HEK293 (cell line): Measurements from ENCODE around the gene TRABD2A.

Experiments used
- CTCF ChIA-PET: fragments of 350-600 bp; formaldehyde crosslinking; extraction: SDS; loops from one replicate; lab custom pipeline; 2021; ENCODE audit warnings: antibody characterized with exemption; lab: Yijun Ruan, JAX
- POLR2A ChIA-PET: fragments of 300-600 bp; formaldehyde crosslinking; extraction: SDS; loops from one replicate; lab custom pipeline; 2020; ENCODE audit warnings: antibody characterized with exemption, inconsistent platforms; lab: Yijun Ruan, JAX
- H3K27ac ChIP-seq: fragments of 200-500 bp; sonication (Bioruptor generic); 2 replicates; pipeline ENCODE4 v1.5.1; 2014; ENCODE audit warnings: low read depth, low read length, control low read depth, inconsistent platforms; ENCODE audit errors: extremely low read depth
- H3K36me3 ChIP-seq, 2 experiments: fragments of 200-500 bp in 1 of 2; sonication (Bioruptor generic) in 1 of 2; 1 replicate in 1 of 2; 2 replicates in 1 of 2; pipeline ENCODE4 v1.5.1; 2014 to 2017; ENCODE audit warnings: inconsistent platforms in 2 of 2, low read length in 2 of 2; ENCODE audit not compliant: control insufficient read depth in 2 of 2, insufficient read depth in 1 of 2
- H3K4me1 ChIP-seq: fragments of 200-500 bp; sonication (Bioruptor generic); 2 replicates; pipeline ENCODE4 v1.5.1; 2014; ENCODE audit warnings: mild to moderate bottlenecking, low read length, inconsistent platforms; ENCODE audit not compliant: control insufficient read depth, insufficient read depth
- H3K4me3 ChIP-seq: 2 replicates; pipeline ENCODE4 v1.5.1; 2011; ENCODE audit warnings: low read depth, mild to moderate bottlenecking, control low read depth, low read length, moderate library complexity
- H3K9me3 ChIP-seq: fragments of 200-500 bp; sonication (Bioruptor generic); 2 replicates; pipeline ENCODE4 v1.5.1; 2014; ENCODE audit warnings: low read depth, low read length, inconsistent platforms; ENCODE audit not compliant: control insufficient read depth, insufficient read depth
- GLIS1 ChIP-seq: fragments of 450-650 bp; formaldehyde crosslinking; IDR thresholded peaks from 2 replicates; pipeline ENCODE4 v1.5.1; 2016; ENCODE audit warnings: missing biosample characterization, missing genetic modification characterization
- KLF1 ChIP-seq: fragments of 450-650 bp; formaldehyde crosslinking; IDR thresholded peaks from 2 replicates; pipeline ENCODE4 v1.5.1; 2016; ENCODE audit warnings: missing biosample characterization, missing genetic modification characterization
- KLF16 ChIP-seq: fragments of 450-650 bp; formaldehyde crosslinking; IDR thresholded peaks from 2 replicates; pipeline ENCODE4 v1.5.1; 2017; ENCODE audit warnings: missing biosample characterization, missing genetic modification characterization
- KLF7 ChIP-seq: fragments of 450-650 bp; formaldehyde crosslinking; IDR thresholded peaks from 2 replicates; pipeline ENCODE4 v1.5.1; 2016; ENCODE audit warnings: missing biosample characterization, missing genetic modification characterization, borderline replicate concordance
- TCF7L2 ChIP-seq: IDR thresholded peaks from 2 replicates; pipeline ENCODE4 v1.6.1; 2011; ENCODE audit warnings: low read depth, mild to moderate bottlenecking, inconsistent platforms, low read length, moderate library complexity, borderline replicate concordance
- ZBTB20 ChIP-seq: fragments of 450-650 bp; formaldehyde crosslinking; IDR thresholded peaks from 2 replicates; pipeline ENCODE4 v1.5.1; 2016; ENCODE audit warnings: missing biosample characterization, missing genetic modification characterization
- ZBTB48 ChIP-seq: fragments of 450-650 bp; formaldehyde crosslinking; IDR thresholded peaks from 2 replicates; pipeline ENCODE4 v1.5.1; 2016; ENCODE audit warnings: missing biosample characterization, missing genetic modification characterization
- ZNF202 ChIP-seq: fragments of 450-650 bp; formaldehyde crosslinking; IDR thresholded peaks from 2 replicates; pipeline ENCODE4 v1.5.1; 2016; ENCODE audit warnings: missing biosample characterization, missing genetic modification characterization, borderline replicate concordance
- ZNF221 ChIP-seq: fragments of 450-650 bp; formaldehyde crosslinking; IDR thresholded peaks from 2 replicates; pipeline ENCODE4 v1.5.1; 2017; ENCODE audit warnings: missing biosample characterization, missing genetic modification characterization, borderline replicate concordance
- ZNF530 ChIP-seq: fragments of 450-650 bp; formaldehyde crosslinking; IDR thresholded peaks from 2 replicates; pipeline ENCODE4 v1.5.1; 2016; ENCODE audit warnings: low read depth, missing biosample characterization, missing genetic modification characterization
- ZNF621 ChIP-seq: fragments of 450-650 bp; formaldehyde crosslinking; IDR thresholded peaks from 2 replicates; pipeline ENCODE4 v1.5.1; 2017; ENCODE audit warnings: missing biosample characterization, missing genetic modification characterization
- ZNF624 ChIP-seq: fragments of 450-650 bp; formaldehyde crosslinking; IDR thresholded peaks from 2 replicates; pipeline ENCODE4 v1.5.1; 2017; ENCODE audit warnings: missing biosample characterization, missing genetic modification characterization
- ZNF629 ChIP-seq: fragments of 450-650 bp; formaldehyde crosslinking; IDR thresholded peaks from 2 replicates; pipeline ENCODE4 v1.5.1; 2017; ENCODE audit warnings: missing biosample characterization, missing genetic modification characterization
- ZNF792 ChIP-seq: fragments of 450-650 bp; formaldehyde crosslinking; IDR thresholded peaks from 2 replicates; pipeline ENCODE4 v1.5.1; 2016; ENCODE audit warnings: missing biosample characterization, missing genetic modification characterization
- ZXDB ChIP-seq: fragments of 450-650 bp; formaldehyde crosslinking; IDR thresholded peaks from 2 replicates; pipeline ENCODE4 v1.5.1; 2016; ENCODE audit warnings: missing biosample characterization, missing genetic modification characterization
- TF ChIP-seq, protein P1 (sequence below): fragments of 450-650 bp; formaldehyde crosslinking; IDR thresholded peaks from 2 replicates; pipeline ENCODE4 v1.5.1; 2016; ENCODE audit warnings: missing biosample characterization, missing genetic modification characterization
- TF ChIP-seq, protein P2 (sequence below): fragments of 450-650 bp; formaldehyde crosslinking; IDR thresholded peaks from 2 replicates; pipeline ENCODE4 v1.5.1; 2017; ENCODE audit warnings: missing biosample characterization, missing genetic modification characterization
- TF ChIP-seq, protein P3 (sequence below): fragments of 450-650 bp; formaldehyde crosslinking; IDR thresholded peaks from 2 replicates; pipeline ENCODE4; 2016; ENCODE audit warnings: missing biosample characterization, missing genetic modification characterization
- TF ChIP-seq, protein P4 (sequence below): fragments of 450-650 bp; formaldehyde crosslinking; IDR thresholded peaks from 2 replicates; pipeline ENCODE4 v1.5.1; 2016; ENCODE audit warnings: missing biosample characterization, missing genetic modification characterization, low read depth
- TF ChIP-seq, protein P5 (sequence below): fragments of 450-650 bp; formaldehyde crosslinking; IDR thresholded peaks from 2 replicates; pipeline ENCODE4 v1.5.1; 2016; ENCODE audit warnings: missing biosample characterization, missing genetic modification characterization

TRABD2A gene

DNA sequence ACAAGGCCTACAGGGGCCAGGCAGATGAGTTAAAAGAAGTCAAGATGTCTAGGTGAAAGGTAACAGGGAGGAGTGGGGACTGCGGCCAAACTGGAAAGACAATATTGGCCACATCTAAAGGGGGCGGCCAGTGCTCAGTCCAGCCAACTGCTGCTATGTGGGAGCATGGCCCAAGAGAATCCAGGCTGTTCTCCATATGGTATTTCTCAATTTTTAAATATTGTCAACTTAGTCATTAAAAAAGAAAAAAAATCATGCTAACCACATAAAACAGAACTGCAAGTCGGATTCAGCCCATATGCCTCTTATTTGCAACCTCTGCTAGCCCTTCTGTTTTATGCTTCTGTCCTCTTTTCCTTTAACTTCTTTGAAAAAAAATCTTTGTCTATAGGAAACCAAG, 14.8 kb downstream of the TRABD2A start:
- Histone ChIP-seq H3K27ac (no peak overlapping the region), H3K4me1 (no peaks in the 10 kb centered on the region), H3K4me3 (no peak overlapping the region), H3K9me3 (no peaks in the 10 kb centered on the region), H3K36me3 (no peaks in the 10 kb centered on the region)
- TF ChIP-seq ZNF530 (tag by site-specific recombination) (no peak), KLF16 (tag by site-specific recombination) (no peak), ZBTB20 (tag by site-specific recombination) (no peak), ZNF202 (tag by site-specific recombination) (no peak), ZXDB (no peak), ZNF221 (tag by site-specific recombination) (no peak), GLIS1 (tag by site-specific recombination) (no peak), ZNF624 (tag by site-specific recombination) (no peak), ZNF792 (tag by site-specific recombination) (no peak), ZNF629 (no peak), ZBTB48 (tag by site-specific recombination) (no peak), ZNF621 (tag by site-specific recombination) (no peak), KLF1 (no peak), KLF7 (tag by site-specific recombination) (no peak), TCF7L2 (no peak)
- TF ChIP-seq, protein P1, sequence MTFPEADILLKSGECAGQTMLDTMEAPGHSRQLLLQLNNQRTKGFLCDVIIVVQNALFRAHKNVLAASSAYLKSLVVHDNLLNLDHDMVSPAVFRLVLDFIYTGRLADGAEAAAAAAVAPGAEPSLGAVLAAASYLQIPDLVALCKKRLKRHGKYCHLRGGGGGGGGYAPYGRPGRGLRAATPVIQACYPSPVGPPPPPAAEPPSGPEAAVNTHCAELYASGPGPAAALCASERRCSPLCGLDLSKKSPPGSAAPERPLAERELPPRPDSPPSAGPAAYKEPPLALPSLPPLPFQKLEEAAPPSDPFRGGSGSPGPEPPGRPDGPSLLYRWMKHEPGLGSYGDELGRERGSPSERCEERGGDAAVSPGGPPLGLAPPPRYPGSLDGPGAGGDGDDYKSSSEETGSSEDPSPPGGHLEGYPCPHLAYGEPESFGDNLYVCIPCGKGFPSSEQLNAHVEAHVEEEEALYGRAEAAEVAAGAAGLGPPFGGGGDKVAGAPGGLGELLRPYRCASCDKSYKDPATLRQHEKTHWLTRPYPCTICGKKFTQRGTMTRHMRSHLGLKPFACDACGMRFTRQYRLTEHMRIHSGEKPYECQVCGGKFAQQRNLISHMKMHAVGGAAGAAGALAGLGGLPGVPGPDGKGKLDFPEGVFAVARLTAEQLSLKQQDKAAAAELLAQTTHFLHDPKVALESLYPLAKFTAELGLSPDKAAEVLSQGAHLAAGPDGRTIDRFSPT (tag by site-specific recombination), result no peak
- TF ChIP-seq, protein P2, sequence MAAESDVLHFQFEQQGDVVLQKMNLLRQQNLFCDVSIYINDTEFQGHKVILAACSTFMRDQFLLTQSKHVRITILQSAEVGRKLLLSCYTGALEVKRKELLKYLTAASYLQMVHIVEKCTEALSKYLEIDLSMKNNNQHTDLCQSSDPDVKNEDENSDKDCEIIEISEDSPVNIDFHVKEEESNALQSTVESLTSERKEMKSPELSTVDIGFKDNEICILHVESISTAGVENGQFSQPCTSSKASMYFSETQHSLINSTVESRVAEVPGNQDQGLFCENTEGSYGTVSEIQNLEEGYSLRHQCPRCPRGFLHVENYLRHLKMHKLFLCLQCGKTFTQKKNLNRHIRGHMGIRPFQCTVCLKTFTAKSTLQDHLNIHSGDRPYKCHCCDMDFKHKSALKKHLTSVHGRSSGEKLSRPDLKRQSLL (tag by site-specific recombination), result no peak
- TF ChIP-seq, protein P3, sequence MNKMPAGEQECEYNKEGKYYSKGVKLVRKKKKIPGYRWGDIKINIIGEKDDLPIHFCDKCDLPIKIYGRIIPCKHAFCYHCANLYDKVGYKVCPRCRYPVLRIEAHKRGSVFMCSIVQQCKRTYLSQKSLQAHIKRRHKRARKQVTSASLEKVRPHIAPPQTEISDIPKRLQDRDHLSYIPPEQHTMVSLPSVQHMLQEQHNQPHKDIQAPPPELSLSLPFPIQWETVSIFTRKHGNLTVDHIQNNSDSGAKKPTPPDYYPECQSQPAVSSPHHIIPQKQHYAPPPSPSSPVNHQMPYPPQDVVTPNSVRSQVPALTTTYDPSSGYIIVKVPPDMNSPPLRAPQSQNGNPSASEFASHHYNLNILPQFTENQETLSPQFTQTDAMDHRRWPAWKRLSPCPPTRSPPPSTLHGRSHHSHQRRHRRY (tag by site-specific recombination), result no peak
- TF ChIP-seq, protein P4, sequence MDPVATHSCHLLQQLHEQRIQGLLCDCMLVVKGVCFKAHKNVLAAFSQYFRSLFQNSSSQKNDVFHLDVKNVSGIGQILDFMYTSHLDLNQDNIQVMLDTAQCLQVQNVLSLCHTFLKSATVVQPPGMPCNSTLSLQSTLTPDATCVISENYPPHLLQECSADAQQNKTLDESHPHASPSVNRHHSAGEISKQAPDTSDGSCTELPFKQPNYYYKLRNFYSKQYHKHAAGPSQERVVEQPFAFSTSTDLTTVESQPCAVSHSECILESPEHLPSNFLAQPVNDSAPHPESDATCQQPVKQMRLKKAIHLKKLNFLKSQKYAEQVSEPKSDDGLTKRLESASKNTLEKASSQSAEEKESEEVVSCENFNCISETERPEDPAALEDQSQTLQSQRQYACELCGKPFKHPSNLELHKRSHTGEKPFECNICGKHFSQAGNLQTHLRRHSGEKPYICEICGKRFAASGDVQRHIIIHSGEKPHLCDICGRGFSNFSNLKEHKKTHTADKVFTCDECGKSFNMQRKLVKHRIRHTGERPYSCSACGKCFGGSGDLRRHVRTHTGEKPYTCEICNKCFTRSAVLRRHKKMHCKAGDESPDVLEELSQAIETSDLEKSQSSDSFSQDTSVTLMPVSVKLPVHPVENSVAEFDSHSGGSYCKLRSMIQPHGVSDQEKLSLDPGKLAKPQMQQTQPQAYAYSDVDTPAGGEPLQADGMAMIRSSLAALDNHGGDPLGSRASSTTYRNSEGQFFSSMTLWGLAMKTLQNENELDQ (tag by site-specific recombination), result no peak
- TF ChIP-seq, protein P5, sequence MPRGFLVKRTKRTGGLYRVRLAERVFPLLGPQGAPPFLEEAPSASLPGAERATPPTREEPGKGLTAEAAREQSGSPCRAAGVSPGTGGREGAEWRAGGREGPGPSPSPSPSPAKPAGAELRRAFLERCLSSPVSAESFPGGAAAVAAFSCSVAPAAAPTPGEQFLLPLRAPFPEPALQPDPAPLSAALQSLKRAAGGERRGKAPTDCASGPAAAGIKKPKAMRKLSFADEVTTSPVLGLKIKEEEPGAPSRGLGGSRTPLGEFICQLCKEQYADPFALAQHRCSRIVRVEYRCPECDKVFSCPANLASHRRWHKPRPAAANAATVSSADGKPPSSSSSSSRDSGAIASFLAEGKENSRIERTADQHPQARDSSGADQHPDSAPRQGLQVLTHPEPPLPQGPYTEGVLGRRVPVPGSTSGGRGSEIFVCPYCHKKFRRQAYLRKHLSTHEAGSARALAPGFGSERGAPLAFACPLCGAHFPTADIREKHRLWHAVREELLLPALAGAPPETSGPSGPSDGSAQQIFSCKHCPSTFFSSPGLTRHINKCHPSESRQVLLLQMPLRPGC (tag by site-specific recombination), result no peak
- ChIA-PET CTCF (no interaction called here), POLR2A (no interaction called here)
